Transverse colon (tissue), 4 donors: Measurements from ENCODE around the gene STOX2. TPM values are rescaled to one million over a fixed set of nuclear protein-coding genes. Genes with fewer than 3 reads are reported as not detected.

Experiments
- DNase-seq: peaks from one replicate; pipeline ENCODE4 v3.0.0-alpha.2; 2019
- H3K27ac ChIP-seq, 4 donors: fragments of 200-600 bp; sonication (generic); 2 replicates each; pipeline ENCODE4 v1.5.1; 2016 to 2018; ENCODE audit warnings: inconsistent platforms in 4 of 4
- H3K27me3 ChIP-seq: fragments of 200-600 bp; sonication (generic); 2 replicates; pipeline ENCODE4 v1.5.1; 2017; ENCODE audit warnings: inconsistent platforms
- H3K36me3 ChIP-seq, 4 donors: fragments of 200-600 bp; sonication (generic); 2 replicates each; pipeline ENCODE4 v1.5.1; 2017 to 2019; ENCODE audit warnings: inconsistent platforms in 4 of 4
- H3K4me1 ChIP-seq, 4 donors: fragments of 200-600 bp; sonication (generic); 2 replicates each; pipeline ENCODE4 v1.5.1; 2017 to 2020; ENCODE audit warnings: inconsistent platforms in 4 of 4
- H3K4me3 ChIP-seq, 4 donors: fragments of 200-600 bp; sonication (generic); 1 replicate in 1 of 4; 2 replicates in 3 of 4; pipeline versions ENCODE4 v1.5.1 to v1.6.1; 2017 to 2019; ENCODE audit warnings: inconsistent platforms in 4 of 4
- H3K9me3 ChIP-seq, 2 donors: fragments of 200-600 bp; sonication (generic); 2 replicates each; pipeline ENCODE4 v1.5.1; 2017 to 2019; ENCODE audit warnings: inconsistent platforms in 2 of 2
- CTCF ChIP-seq, 5 experiments: fragments of 200-600 bp in 3 of 5; fragments of 450-650 bp in 2 of 5; sonication (generic) in 3 of 5; IDR thresholded peaks; 1 replicate in 2 of 5; 2 replicates in 3 of 5; pipeline ENCODE4 v1.5.1; 2016 to 2017; ENCODE audit warnings: antibody characterized with exemption in 5 of 5, inconsistent platforms in 3 of 5, mild to moderate bottlenecking in 2 of 5, moderate library complexity in 1 of 5
- EP300 ChIP-seq: sonication (generic); formaldehyde crosslinking; IDR thresholded peaks from one replicate; pipeline ENCODE4 v1.6.1; 2017; ENCODE audit warnings: antibody characterized with exemption, low read depth
- POLR2A ChIP-seq: fragments of 450-650 bp; IDR thresholded peaks from one replicate; pipeline ENCODE4 v1.6.1; 2016; ENCODE audit warnings: antibody characterized with exemption, mild to moderate bottlenecking, moderate library complexity
- POLR2AphosphoS5 ChIP-seq, 3 donors: sonication (generic); formaldehyde crosslinking; IDR thresholded peaks; one replicate each; pipeline ENCODE4 v1.6.1; 2016; ENCODE audit warnings: antibody characterized with exemption in 3 of 3
- WGBS, 2 donors: methylation state at CpG; one replicate each; pipeline ENCODE4 v1.1.5; 2018; ENCODE audit warnings: low coverage in 1 of 2; 5-methylcytosine and 5-hydroxymethylcytosine counted together
- in situ Hi-C, 4 donors: fragments of 200-750 bp; cut with MboI; loops; one replicate each; pipeline versions ENCODE4 v1.15.0 to v1.15.1; 2017; ENCODE audit warnings: low sequenced_read_pairs in 3 of 4, low pct_ligation_motif_present in 1 of 4, low pct_unique_long_range_greater_than_20kb in 1 of 4
- intact Hi-C: fragments of 100-400 bp; cut with DNase I; formaldehyde crosslinking; loops from one replicate; pipeline ENCODE4 v1.15.1; 2023; ENCODE audit warnings: low total_unique reads
- total RNA-seq, 4 donors: library from RNA; depleted of rRNA; stranded (reverse); fragments of >200 nt; gene quantifications; one replicate each; pipeline ENCODE4 v1.1.0, GENCODE V29; 2016

The STOX2 gene
- total RNA-seq, 4 donors from 2014 or later = 0.37 to 90.8 (median 7.7) TPM

GRCh38 chr4:183985786-183986185 is 80.7 kb downstream of the STOX2 start:
- in situ Hi-C loops (no loop called here), intact Hi-C loops (loop anchor here (10.0 kb wide), 1 partner anchor 111 kb away; no protein-coding TSS in a partner anchor)
- Histone ChIP-seq H3K27ac (no peak overlapping the region), H3K27me3 (no peaks in the 10 kb centered on the region), H3K4me1 (peaks cover 0 to 13% (median 8%) of the 10 kb centered on the region in 4 donors), H3K4me3 (no peak overlapping the region), H3K36me3 (no peaks in the 10 kb centered on the region), H3K9me3 (no peaks in the 10 kb centered on the region)
- WGBS, 2 donors = 80 to 89% methylated on average over 2 to 7 of the region's 7 CpGs
- no peak for TF ChIP-seq POLR2AphosphoS5 (IDR thresholded peaks at IDR 0.05)
- no peak for TF ChIP-seq EP300
- no peak for TF ChIP-seq CTCF (IDR thresholded peaks at IDR 0.05)
- TF ChIP-seq POLR2A = no peak
- no peak for DNase-seq

DNA sequence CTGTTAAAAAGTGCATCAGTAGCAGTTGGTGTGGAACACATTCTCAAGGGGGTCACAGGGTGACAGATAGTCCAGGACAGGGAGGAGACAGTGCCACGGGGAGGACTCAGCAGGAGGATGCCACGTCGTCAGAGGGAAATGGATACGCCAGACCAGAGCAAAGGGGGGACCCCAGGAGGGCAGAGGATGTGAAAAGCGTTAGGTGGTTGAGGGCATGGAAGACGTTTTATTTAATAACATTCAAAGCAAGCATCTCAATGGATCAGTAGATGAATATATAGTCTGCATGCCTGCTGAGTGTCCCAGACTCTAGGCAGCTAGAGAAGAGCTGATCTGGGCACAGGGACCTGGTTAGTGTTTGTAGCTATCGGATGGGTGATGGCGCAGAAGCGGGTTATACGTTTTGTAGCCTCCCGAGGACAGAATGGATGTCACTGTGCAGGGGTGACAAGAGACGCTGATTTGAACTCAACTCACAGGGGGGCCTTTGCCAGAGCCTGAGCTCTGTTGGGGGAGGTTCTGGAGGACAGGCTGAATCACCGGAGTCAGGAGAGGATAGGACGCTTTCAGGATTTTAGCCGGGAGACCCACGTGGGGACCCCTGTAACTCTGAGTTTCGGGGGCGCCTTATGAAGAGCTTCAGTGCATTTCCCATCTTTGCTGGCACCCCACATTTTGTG is 81.3 kb downstream of the STOX2 start:
- Histone ChIP-seq H3K4me3 (no peak overlapping the region), H3K4me1 (peaks cover 0 to 13% (median 8%) of the 10 kb centered on the region in 4 donors), H3K27ac (no peak overlapping the region), H3K27me3 (no peaks in the 10 kb centered on the region), H3K9me3 (no peaks in the 10 kb centered on the region), H3K36me3 (no peaks in the 10 kb centered on the region)
- no peak for TF ChIP-seq POLR2A
- no peak for TF ChIP-seq POLR2AphosphoS5 (IDR thresholded peaks at IDR 0.05)
- TF ChIP-seq EP300 = no peak
- no peak for TF ChIP-seq CTCF (IDR thresholded peaks at IDR 0.05)
- intact Hi-C loops (loop anchor here (10.0 kb wide), 1 partner anchor 112 kb away; no protein-coding TSS in a partner anchor), in situ Hi-C loops (no loop called here)
- no peak for DNase-seq
- 89 to 96% methylated on average over 4 to 18 of the region's 18 CpGs for WGBS, 2 donors

DNA sequence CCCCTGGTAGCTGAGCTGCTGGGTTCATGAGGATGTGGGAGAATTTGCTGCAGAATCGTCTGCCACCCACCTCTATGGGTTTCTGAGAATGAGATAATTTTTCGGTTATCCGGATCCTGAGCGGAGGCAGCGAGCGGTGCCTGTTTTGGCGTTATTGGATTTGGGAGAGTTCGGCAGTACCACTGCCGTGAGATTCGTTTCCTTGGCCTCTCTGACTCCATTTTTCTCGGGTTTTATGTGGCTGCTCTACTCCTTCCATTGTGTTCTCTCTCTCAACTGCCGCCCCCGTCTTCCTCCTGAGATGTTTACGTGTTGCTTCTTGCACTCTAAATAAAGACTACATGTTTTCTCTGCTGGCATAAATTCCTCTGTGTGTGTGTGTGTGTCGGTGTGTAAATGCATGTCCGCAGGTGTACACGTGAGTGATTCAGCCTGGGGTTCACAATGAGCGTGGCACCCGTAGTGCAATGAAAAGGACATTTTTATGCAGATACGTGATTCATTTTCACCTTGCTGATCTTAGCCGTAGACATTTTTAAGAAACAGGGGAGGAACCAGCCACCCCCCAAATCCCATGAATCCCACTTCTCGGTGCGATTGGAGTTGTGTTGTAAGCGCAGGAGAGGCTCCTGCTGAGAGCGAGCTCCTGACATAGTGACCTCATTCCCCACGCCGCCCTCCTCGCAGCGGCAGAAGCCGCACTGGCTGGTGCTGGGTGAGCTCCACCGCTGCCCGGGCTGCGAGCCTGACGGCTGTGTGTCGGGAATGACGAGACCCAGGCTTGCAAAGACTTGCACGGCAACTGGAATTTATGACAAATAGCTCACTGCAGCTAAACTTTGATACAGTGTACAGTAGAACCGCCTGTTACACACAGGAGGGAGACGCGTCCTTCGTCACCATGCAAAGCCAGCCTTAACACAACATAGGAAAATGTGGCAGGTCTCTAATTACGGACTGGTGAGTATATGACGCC is 82.2 kb downstream of the STOX2 start:
- intact Hi-C loops = loop anchor here (10.0 kb wide), 1 partner anchor 112 kb away; no protein-coding TSS in a partner anchor
- TF ChIP-seq CTCF (IDR thresholded peaks at IDR 0.05) (no peak), POLR2AphosphoS5 (IDR thresholded peaks at IDR 0.05) (peak; percentile 49 to 88 (median 75)), EP300 (peak; percentile 50), POLR2A (no peak)
- Histone ChIP-seq H3K4me3 (peak overlapping the region in 3 of 4 donors; percentile 19 to 45 (median 24)), H3K27ac (peak overlapping the region; percentile 65 to 80 (median 74)), H3K36me3 (no peaks in the 10 kb centered on the region), H3K4me1 (peaks cover 0 to 13% (median 8%) of the 10 kb centered on the region in 4 donors), H3K27me3 (no peaks in the 10 kb centered on the region), H3K9me3 (no peaks in the 10 kb centered on the region)
- in situ Hi-C loops = no loop called here
- WGBS, 2 donors = 59 to 73% methylated on average over 3 to 43 of the region's 43 CpGs
- DNase-seq = peak; percentile 66

DNA sequence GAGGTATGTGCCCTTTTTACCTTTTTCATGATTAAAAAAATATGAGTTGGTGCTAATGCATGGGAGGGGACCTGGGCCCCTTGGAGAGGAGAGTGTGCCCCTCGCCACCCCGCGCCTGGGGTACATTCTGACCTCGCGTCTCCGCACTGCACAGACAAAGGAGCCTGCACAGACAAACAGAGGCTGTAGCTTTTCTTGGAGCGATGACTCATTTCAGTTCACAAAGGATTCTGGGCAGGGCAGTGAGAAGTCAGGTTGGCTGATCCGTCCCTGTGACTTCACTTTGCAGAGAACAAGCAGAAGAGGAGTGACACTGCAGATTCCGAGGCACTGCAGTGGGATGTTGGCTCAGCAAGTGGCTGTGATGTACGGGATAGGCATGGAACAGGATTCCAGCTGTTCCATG is 82.9 kb downstream of the STOX2 start:
- no peaks in the 10 kb centered on the region for H3K36me3 ChIP-seq
- peak overlapping the region; percentile 65 to 80 (median 74) for H3K27ac ChIP-seq
- H3K27me3 ChIP-seq = no peaks in the 10 kb centered on the region
- intact Hi-C loops (loop anchor here (10.0 kb wide), 1 partner anchor 113 kb away; no protein-coding TSS in a partner anchor), in situ Hi-C loops (no loop called here)
- DNase-seq = peak; percentile 61
- WGBS, 2 donors = 0 to 28% methylated on average over 2 to 10 of the region's 10 CpGs
- no peaks in the 10 kb centered on the region for H3K9me3 ChIP-seq
- peaks cover 0 to 13% (median 8%) of the 10 kb centered on the region in 4 donors for H3K4me1 ChIP-seq
- TF ChIP-seq POLR2A = peak; percentile 8
- TF ChIP-seq POLR2AphosphoS5 (IDR thresholded peaks at IDR 0.05) = peak; percentile 32 to 89 (median 69)
- no peak for TF ChIP-seq CTCF (IDR thresholded peaks at IDR 0.05)
- peak overlapping the region in 3 of 4 donors; percentile 19 to 45 (median 24) for H3K4me3 ChIP-seq
